RWPE1 (cell line): Measurements from ENCODE around the gene SPRING1.
"Not testable (repeated sequence)": the region's sequence is repeated elsewhere in the genome, so short reads cannot be mapped to it uniquely, and the experiment has no call there.

Source experiments
- CTCF ChIA-PET: fragments of 350-600 bp; sonication (Branson Sonifier 250); formaldehyde crosslinking; extraction: SDS; loops from one replicate; lab custom pipeline; 2021; lab: Yijun Ruan, JAX
- POLR2A ChIA-PET: fragments of 400-600 bp; formaldehyde crosslinking; extraction: SDS; loops from one replicate; lab custom pipeline; 2020; ENCODE audit warnings: antibody characterized with exemption; ENCODE audit not compliant: low non-redundant PET; lab: Yijun Ruan, JAX
- DNase-seq: peaks from one replicate; pipeline ENCODE4 v3.0.0; 2012; ENCODE audit warnings: low spot score
- H3K27ac ChIP-seq: fragments of 450-650 bp; 2 replicates; pipeline ENCODE4 v1.5.1; 2017
- TF ChIP-seq, protein P1 (sequence below): fragments of 450-650 bp; conservative IDR thresholded peaks from 2 replicates; pipeline ENCODE4 v1.5.1; 2017; ENCODE audit warnings: low read depth, mild to moderate bottlenecking

The SPRING1 gene

DNA sequence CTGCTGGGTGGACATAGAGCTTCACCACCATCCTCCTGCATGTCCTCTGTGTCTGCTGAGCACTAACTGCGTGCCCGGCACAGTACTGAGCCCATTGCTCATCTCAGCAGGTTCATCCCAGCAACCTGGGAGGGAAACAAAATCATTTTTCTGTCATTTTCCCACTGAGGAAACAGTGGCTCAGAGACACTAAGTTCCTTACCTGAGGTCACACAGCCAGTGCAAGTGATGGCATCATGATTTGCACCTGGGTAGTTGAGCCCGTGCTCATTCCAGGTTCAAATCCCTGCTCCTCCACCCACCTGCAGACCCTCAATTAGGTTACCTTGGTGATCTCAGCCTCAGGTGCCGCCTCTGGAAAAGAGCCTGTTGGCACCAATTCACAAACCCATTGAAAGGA lies 23.6 kb upstream of the SPRING1 start:
- DNase-seq, result no peak
- H3K27ac ChIP-seq, result no peak overlapping the region
- CTCF ChIA-PET, result no interaction called here
- TF ChIP-seq, protein P1, sequence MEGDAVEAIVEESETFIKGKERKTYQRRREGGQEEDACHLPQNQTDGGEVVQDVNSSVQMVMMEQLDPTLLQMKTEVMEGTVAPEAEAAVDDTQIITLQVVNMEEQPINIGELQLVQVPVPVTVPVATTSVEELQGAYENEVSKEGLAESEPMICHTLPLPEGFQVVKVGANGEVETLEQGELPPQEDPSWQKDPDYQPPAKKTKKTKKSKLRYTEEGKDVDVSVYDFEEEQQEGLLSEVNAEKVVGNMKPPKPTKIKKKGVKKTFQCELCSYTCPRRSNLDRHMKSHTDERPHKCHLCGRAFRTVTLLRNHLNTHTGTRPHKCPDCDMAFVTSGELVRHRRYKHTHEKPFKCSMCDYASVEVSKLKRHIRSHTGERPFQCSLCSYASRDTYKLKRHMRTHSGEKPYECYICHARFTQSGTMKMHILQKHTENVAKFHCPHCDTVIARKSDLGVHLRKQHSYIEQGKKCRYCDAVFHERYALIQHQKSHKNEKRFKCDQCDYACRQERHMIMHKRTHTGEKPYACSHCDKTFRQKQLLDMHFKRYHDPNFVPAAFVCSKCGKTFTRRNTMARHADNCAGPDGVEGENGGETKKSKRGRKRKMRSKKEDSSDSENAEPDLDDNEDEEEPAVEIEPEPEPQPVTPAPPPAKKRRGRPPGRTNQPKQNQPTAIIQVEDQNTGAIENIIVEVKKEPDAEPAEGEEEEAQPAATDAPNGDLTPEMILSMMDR, result no peak
- POLR2A ChIA-PET, result no interaction called here

DNA sequence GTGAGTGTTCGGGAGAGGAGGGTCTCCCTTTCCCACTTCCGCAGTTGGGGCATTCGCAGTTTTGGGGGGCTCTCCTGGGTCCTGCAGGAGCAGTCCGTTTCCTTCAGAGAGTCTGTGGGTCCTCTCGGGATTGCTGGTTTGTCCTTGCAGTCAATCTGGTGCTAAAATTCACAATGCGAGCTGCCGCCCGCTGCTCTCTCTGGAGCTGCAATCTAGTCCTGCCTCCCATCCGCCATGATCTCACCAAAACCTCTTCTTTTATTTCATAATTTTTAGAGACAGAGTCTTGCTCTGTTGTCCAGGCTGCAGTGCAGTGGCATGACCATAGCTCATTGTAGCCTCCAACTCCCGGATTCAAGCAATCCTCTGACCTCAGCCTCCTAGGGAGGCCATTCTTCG lies 22.8 kb upstream of the SPRING1 start:
- H3K27ac ChIP-seq, result no peak overlapping the region
- no peak for DNase-seq
- ChIA-PET POLR2A (no interaction called here), CTCF (no interaction called here)
- TF ChIP-seq, protein P1, result no peak

- CTCF ChIA-PET, result no interaction called here
- DNase-seq, result no peak
- TF ChIP-seq, protein P1, result no peak
- no peak overlapping the region for H3K27ac ChIP-seq
- POLR2A ChIA-PET, result no interaction called here
Observed at GRCh38 chr12:116759783-116760621, 22.1 kb upstream of the SPRING1 start.

DNA sequence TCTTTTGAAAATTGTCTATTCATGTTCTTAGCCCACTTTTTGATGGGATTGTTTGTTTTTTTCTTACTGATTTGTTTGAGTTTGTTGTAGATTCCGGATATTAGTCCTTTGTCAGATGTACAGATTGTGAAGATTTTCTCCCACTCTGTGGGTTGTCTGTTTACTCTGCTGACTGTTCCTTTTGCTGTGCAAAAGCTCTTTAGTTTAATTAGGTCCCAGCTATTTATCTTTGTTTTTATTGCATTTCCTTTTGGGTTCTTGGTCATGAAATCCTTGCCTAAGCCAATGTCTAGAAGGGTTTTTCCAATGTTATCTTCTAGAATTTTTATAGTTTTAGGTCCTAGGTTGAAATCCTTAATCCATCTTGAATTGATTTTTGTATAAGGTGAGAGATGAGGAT lies 16.9 kb upstream of the SPRING1 start:
- DNase-seq, POLR2A ChIA-PET, H3K27ac ChIP-seq: not testable (repeated sequence)
- CTCF ChIA-PET, result interaction anchor here (0.6 kb wide), 1 partner anchor 432 kb away, joined by 7 read pairs; no protein-coding TSS in a partner anchor

DNA sequence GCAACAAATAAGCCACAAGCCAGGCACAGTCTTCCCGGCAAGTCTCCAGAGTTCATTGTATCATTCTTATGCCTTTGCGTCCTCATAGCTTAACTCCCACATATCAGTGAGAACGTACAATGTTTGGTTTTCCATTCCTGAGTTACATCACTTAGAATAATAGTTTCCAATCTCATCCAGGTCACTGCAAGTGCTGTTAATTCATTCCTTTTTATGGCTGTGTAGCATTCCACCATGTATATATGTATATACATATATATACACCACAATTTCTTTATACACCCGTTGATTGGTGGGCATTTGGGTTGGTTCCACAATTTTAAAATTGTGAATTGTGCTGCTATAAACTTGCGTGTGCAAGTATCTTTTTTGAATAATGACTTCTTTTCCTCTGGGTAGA lies 16.2 kb upstream of the SPRING1 start:
- DNase-seq, CTCF ChIA-PET, POLR2A ChIA-PET, H3K27ac ChIP-seq: not testable (repeated sequence)

DNA sequence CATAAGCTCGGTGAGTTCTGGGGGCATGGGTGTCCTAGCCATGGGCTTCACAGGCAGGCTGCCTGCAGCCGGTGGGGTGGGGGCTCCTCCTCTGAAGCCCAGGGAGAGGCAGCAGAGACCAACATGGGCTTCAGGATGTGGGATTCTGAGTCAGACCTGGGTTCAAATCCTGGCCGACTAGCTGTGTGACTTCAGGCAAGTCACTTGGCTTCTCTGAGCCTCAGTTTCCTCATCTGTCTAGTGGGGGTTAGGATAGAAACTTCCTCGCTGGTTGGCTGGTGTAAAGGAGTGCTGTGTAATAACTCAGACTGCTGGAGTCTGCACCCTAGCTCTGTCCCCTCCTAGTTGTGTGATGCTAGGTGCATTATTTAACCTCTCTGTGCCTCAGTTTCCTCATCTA lies 12.4 kb upstream of the SPRING1 start:
- DNase-seq, result no peak
- ChIA-PET POLR2A (no interaction called here), CTCF (no interaction called here)
- no peak overlapping the region for H3K27ac ChIP-seq
- TF ChIP-seq, protein P1, result no peak

GRCh38 chr12:116749884-116750283 lies 12.0 kb upstream of the SPRING1 start:
- TF ChIP-seq, protein P1, result no peak
- CTCF ChIA-PET, result no interaction called here
- DNase-seq, result no peak
- H3K27ac ChIP-seq, result no peak overlapping the region
- POLR2A ChIA-PET, result no interaction called here
